ENCODE results near the gene NPRL2.
"Not testable (repeated sequence)": the region's sequence is repeated elsewhere in the genome, so short reads cannot be mapped to it uniquely, and the experiment has no call there.

The NPRL2 gene

DNA sequence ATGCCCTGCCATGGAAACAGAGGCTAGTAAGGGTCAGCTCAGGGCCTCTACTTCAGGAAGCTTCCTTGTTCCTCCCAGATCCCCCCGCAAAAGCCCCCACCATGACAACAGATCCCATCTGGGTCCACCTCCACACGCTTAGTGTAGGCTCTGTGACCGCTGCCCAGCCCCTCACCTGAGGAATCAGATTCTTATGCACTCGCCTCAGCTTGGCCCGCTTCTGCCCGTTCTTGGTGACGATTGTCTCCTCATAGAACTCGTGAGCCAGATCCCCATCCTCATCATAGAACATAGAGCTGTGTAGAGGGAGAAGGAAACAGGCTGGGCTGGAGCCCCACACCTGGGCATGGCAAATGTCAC is 24.4 kb downstream of the NPRL2 start:
- no peak for DNase-seq

DNA sequence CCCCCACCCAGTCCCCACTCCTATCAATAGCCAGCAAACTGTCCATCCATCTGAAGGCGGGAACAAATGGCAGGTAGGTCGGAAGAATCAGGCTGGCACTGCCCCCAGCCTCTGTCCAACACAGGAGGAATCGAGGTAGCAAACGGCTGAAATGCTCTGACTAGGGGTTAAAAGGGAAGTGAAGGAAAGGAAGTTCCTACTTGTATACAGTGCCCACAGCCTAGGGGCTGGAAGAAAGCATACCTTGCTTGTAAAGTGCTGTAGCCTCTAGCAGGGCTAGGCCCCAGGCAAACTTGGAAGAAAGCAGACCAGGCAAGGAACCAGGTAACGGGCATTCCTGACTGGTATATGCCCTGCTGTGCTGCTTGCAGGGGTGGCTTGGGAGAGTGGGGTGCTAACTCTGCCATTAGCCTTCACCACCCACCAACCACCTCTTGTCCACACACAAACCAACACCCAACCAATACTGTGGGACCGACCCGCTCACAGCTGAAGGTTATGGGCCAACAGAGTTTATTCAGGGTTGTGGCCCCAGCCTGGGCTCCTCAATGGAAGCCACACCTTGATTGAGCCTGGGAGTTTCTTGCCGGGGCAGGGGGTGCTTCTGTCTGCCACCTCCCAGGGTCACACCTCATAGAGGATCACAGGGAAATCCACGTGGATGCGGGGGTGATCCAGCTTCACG is 24.9 kb downstream of the NPRL2 start:
- DNase-seq: no peak

DNA sequence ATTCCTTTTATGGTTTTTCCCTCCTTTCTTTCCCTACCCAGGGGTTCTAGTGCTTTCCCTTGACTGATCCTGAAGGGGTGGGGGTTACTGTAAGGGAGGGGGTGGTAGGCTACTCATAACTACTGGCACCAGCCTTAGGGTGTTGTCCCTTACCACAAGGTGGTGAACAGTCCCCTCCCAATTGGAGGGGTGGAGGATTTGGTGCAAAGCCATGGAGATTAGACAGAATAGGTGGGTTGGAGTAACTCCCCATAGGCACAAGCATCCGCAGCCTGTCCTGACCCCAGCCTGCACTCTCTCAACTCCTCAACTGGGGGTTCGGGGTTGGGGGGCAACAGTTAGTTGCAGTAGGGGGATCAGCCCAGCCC is 25.5 kb downstream of the NPRL2 start:
- no peak for DNase-seq

DNA sequence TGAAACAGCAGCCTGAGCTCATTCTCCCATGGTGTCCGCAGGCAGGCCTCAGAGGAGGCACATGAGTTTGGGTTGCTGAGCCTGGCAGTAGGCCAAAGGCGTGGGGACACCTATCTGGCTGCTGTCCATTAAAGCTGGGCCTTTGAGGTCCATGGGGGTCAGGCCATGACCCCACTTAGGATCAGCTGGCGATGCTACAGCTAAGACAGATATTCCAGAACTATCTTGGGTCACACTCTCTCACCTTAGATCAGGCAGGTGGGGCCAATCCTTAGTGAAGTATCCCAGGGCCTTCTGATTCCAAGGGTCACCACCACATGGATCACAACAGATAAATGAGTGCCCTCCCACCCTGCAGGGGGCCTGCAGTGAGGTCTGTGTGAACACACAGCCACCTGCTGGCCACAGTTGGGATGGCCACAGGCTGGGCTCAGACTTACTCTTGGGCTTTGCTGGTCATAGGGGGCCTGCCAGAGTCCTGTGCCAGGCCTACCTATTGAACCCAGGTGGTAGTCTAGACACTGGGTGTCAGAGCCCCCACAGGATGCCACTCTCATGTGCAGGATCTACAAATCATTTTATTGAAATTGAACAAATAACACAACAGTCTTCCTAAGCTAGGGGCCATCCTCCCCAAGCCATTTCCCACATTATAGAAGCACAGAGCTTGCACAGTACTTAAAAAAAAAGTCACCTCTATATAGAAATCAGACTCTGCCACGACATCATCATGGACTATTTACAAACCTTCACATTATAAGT is 26.0 kb downstream of the NPRL2 start:
- peak; percentile 76 for DNase-seq

DNA sequence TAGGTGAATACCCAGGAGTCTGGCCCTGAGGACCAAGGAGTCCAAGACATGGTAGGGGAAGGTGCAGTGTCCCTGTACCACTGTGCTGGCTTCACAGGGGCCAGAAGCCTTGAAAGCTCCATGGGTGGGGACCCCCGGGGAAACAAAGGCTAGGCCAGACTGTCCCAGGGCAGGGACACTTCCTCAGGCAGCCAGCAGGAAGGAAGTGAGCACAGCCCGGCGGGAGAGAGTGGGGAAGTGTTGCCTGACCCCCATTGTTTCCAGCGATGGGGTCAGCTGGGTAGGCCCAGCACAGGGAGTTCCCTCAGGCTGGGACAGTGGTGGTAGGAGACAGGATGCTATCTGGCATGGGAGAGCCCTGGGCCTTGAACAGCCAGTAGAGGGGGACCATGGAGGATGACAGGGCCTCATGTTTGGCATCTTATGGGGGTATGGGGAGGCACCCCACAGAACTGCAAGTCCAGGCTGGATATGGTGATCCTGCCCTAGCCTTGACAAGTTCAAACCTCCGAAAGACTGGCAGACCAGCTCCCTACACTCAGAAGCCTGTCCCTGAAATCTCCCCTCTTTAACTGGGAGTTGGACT is 26.9 kb downstream of the NPRL2 start:
- no peak for DNase-seq

DNA sequence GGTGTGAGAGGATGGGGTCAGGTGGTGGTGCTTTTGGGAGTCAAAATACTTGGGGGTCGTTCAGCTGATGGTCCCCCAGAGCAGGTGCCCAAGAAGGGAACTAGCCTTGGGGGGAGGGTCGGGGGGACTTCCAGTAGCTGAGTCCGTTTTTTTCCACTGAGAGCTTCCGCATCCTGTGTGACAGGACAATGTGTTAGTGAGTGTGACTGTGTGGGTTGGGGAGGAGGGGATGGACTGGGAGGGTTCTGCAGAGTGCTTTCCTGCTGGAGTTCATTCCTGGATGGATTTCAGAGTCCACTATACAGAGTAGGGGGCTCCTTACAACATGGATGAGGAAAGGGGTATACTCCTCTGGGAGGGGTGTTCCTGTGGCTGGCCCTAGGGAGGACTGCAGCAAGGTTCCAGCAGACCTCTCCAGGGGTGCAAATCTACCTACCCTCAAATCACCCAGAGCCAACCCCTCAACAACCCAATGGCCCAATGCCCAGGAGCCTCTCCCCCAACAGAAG is 27.4 kb downstream of the NPRL2 start:
- DNase-seq: no peak

DNA sequence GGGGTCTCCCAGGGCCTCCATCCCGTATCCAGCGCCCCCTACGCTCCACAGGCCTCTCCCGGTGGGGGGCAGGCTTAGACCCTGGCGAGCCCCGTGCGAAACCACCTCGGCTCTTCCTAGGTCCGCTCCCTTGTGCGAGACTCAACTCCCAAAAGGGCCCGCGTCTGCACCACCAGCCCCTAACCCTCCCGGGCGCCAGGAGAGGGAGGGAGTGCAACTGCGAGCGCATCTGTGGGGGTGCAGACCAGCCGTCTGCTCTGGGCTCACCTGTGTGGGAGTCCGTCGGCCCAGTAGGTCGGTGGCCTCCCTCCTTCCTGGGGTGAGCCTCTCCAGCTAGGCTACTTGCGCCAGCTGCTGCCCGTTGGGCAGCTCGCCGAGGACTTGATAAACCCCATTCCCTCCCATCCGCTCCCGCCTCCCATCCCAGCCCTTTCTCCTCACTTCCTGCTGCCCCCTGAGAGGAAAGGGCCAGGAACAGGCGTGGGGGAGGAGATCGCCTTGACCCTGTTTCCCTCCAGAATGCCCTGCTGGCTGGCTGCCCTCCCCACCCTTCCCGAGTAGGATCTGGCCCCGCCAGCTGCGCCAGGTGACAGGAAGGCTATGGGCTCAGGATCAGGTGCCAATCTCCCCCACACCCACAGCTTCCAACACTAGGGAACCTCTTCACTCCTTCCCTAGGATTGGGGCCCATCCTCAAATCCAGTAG is 28.0 kb downstream of the NPRL2 start, which contains the start of gene HYAL2:
TSS of gene HYAL2 (minus strand) at position 360 of the 706 bp plus-strand sequence. CDS start 2,256 bp downstream, outside the sequence.
- DNase-seq: no peak

DNA sequence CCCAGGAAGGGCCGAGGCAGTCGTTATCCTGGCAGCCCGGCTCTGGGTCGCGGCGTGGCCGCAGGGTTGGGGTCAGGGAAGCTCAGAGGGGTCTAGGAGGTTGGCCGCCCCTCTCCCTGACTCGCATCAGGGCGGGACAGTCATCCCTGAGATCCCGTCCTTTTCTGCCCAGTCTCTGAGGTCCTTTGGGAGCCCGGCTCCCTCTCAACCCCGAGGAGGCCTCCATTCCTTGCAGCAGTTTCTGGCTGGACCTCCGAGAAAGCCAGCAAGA is 28.5 kb downstream of the NPRL2 start:
- DNase-seq: no peak

DNA sequence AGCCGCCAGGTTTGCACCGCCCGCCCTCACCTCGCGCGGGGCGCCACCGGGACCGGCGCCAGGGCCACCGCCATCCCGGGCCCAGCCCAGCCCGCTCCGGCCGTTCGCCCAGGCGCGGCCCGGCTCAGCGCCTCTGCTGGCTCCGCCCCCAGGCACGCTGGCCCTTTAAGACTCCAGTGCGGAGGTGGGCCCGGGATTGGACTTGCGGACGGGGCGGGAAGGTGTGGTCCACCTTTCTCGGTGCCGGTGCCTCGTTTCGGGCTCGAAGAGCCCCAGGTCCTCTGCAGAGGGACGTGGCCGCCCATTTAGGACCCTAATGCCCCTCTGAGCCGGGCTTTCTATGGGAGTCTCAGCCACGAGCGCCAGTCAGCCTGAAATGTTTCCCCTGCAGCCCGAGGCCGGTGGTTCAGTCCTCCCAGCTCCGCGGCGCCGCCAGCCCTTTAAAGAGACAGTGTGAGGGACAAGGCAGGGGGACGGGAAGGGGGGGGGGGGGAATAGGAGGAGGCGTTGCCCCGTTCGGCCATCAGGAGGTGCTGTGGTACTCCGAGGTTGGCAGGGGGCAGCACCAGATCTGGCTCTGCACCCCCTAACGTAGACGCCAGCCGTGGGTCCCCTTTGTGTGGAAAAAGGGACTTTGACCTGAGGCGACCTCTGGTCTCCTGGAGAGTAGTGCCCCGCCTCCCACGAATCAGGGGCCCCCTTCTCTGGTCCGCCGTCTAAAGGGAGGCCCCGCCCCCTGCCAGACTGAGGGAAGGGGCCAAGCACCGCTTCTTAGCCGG is 29.1 kb downstream of the NPRL2 start:
- peak; percentile 99 for DNase-seq

DNA sequence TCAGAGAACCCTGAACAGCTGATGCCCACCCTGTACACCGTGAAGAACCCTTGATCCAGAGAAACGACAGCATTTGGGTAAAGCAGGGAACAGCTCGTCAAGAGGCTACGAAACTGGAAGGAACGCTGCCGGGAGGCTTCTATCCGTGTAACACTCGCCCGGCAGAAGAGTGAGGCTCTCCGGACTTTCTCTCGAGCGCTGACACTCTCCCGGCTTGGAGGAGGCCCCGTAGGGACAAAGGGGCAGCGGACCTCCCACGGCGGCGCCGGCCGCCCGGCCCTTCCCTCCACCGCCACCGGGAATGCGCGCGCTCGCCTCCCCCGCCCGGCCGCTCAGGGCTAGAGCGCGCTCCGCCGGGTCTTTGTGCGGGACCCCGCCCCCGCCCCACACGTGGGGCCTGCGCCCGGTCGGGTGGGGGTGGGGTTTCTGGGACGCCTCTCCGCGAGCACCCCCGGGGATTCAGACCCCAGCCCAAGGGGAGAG is 29.7 kb downstream of the NPRL2 start:
- peak; percentile 93 for DNase-seq

DNA sequence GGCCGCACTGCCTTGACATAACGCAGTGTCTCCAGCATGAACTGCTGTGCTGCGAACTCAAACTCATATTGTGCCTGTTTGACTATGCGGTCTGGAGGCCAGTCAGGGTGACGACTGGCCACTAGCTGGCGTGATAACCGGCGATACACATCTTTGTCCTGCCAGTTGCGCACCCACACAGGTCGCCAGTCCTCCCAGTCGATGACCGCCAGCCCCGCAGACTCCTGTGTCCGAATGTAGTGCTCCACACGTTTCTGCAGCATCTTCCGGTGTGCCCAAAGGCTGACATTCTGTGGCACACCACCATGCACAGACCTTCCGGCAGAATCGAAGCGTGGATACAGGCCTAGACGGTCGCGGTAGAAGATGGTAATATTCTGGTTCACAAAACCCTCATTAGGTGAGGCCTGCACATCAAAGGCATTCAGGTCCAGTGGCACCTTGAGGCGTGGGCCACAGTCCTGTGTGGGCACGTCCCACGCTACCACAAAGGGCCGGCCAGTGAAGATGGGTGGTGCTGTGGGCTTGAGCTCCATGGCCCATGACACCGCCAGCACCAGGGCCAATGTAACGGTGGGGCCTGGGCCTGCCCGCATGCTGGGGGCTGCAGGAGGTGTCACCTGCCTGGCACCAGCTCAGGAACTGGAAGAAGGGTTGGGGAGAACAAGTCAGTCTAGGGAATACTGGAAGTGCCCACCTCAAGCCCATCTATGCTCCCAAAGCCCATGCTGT is 30.5 kb downstream of the NPRL2 start:
- DNase-seq: no peak

DNA sequence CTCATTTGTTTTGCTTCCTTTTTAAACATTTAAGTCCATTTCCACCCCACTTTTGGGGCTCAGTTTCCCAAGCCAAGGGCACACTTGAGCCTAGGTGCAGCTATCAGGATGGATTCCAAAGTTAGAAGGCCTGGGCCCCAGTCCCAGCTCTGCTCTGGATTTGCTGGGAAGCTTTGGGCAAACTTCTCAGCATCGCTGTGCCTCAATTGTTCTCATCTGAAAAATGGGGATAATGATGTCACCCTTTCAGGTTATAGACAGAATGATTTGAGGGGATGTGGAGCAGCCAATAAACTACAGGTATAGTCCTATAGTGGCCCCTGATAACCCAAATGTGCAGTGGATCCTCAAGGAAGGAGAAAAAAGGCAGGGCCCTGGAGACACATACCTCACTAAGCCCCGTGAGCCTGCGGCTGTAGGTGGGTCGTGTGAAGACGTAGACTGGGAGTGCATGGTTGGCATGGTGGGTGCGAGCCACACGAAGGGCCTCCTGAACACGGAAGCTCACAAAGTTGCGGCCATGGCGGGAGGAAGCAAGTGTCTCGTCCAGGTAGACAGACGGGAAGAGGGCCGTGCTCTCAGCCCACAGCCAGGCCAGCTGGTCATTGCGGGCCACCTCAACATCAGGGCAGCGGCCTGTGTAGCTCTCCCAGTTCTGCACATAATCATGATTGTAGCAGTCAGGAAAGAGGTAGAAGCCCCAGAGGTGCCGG is 31.2 kb downstream of the NPRL2 start:
- no peak for DNase-seq

DNA sequence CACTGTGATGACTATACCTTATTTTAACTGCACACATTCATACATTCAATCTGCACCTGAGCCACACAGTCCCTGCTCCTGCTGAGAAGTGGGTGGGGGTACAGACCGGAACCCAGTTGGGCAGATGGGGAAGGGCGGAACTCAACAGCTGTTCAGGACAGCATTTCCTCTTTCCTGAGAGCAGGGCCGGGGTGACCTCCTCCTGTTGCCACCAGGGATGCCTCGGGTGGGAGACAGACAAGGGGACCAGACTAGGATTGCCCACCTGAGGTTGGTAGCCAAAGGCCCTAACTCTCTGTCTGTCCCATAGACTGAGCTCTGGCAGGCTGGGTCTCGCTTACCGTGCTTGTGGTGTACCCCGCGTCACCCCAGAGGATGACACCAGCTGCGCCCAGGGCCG is 32.0 kb downstream of the NPRL2 start:
- DNase-seq: no peak

DNA sequence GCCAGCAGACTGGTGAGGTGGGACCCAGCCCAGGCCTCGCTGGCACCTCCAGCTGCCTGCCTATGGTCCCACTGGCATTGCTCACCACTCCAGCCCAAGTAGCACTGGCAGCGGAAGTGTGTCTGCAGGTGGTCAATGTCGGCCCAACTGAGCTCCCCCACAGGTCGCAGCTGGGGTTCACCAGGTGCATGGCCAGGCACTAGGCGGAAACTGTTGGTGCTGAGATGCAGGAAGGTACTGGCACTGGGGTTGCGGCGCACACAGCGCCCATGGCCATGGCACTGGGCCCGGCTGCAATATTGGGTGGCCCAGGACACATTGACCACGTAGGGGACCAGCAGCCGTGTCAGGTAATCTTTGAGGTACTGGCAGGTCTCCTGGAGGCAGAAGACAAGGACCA is 32.4 kb downstream of the NPRL2 start:
- DNase-seq: no peak

DNA sequence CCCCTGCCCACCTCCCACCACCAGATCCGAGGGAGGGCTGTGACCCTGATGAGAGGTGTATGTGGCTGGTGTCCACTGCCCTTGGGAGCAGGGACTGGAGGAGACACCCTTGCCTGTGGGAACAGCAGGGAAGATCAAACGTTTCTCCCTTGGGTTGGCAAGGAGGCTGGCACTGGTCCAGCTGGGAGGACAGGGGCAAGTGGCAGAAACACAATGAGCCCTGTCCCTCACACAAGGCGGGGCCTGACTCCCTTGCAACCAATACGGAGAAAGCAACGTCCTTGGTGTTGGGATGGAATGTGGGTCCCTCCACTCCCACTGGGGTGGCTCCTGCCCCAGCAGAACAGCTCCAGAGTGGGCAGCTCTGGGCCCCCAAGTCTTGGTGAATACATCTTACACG is 33.3 kb downstream of the NPRL2 start:
- DNase-seq: no peak

DNA sequence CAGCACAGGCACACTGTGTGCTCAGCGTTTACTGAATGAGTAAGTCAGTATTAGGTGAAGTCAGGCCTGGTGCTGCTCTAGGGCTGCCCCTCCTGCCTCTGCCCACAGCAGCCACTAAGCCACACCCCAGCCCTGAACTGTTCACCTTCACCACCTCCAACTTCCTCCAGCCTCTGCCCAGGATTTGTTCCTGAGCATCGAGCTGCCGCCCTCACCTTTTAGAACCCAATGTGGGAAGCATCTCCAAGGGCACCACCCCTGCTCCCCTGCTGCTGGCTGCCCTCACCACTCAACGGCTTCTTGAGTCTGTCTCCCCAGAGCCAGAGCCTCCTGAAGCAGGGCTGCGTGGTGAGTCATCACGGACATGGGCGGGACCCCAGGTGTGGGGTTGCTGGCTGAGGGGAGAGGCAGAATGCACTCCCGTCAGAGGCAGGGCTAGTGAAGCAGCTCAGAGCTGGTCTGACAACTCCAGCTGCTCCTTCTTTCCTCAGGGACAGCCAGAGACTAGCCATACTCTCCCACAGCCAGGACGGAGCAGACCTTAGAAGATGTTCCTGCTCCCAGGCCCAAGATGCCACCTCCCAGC is 33.8 kb downstream of the NPRL2 start:
- DNase-seq: peak; percentile 51

DNA sequence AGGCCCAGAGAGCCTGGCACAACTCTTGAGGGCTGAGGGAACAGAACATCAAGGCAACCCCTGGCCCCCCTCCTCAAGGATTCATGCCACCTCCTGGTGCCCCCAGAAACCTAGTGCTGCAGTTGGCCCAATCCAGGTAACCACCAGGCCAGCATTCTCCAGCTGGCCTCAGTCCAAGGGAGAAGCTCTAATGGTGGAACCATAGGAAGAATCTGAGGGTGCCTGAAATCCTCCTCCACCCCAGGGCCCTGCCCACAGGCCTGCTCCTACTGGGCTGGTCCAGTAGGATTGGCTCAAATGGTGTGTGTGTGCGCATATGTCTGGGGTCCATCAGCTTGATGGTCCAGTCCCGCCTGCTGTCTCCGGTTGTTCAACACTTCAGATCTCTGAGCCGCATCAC is 35.8 kb downstream of the NPRL2 start:
- no peak for DNase-seq

DNA sequence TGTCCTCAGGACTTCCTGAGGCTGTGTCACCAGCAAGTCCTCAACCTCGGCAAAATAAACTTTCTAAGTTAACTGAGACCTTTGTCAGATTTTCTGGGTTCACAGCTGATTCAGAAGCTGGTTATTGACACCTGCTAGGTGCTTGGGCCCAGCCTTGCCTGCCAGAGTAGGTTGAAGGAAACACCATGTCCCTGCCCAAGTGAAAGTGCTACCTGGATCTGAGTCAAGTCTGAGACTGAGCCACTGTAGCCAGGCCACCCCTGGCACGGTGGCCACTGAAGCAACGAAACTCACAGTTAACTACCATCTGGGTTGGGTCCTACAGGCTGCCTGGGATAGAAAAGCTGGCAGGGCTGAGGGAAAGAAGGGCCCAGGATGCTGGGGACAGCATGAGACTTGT is 36.2 kb downstream of the NPRL2 start:
- no peak for DNase-seq

DNA sequence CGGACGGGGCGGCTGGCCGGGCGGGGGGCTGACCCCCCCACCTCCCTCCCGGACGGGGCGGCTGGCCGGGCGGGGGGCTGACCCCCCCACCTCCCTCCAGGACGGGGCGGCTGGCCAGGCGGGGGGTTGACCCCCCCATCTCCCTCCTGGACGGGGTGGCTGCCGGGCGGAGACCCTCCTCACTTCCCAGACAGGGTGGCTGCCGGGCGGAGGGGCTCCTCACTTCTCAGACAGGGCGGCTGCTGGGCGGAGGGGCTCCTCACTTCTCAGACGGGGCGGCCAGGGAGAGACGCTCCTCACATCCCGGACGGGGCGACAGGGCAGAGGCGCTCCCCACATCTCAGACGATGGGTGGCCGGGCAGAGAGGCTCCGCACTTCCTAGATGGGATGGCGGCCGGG is 38.5 kb downstream of the NPRL2 start:
- DNase-seq: not testable (repeated sequence)

DNA sequence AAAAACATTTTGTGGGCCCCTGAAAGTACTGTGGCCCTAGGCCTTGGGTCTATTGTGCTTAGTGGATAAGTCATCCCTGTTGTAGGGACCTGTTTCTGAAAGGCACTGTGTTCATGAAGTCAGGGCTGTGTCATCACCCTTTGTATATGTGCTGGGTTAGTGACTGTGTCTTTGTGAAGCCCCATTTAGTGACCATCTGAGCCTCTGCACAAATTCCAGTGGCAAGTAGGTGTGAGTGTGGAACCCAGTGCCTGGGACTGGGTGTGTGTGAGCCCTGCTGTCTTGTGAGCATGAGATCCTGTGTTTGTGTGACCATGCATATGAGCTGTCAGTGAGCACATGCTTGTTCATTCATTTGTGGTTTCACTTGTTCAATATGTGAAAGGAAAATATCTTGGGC is 46.0 kb downstream of the NPRL2 start:
- DNase-seq: no peak

Measured in retina (tissue), 1 donor.